ENCODE measurements around the gene S100A4.
"Not testable (repeated sequence)": the region's sequence is repeated elsewhere in the genome, so short reads cannot be mapped to it uniquely, and the experiment has no call there.

The S100A4 gene

GRCh38 chr1:153545067-153546055, at the start of gene S100A4:
Gene S100A4 (minus strand): TSS chr1:153545806. CDS start chr1:153544794, 1,012 bp downstream.
- DNase-seq = peak; percentile 9

GRCh38 chr1:153592748-153593147, 47.1 kb upstream of the S100A4 start:
- DNase-seq = peak; percentile 61

GRCh38 chr1:153588482-153588881, 42.9 kb upstream of the S100A4 start:
- DNase-seq = no peak

GRCh38 chr1:153588033-153588432, 42.4 kb upstream of the S100A4 start:
- DNase-seq = not testable (repeated sequence)

- no peak for DNase-seq
These were observed 41.7 kb upstream of the S100A4 start for GRCh38 chr1:153587314-153587713.

- DNase-seq = no peak
These were observed 40.7 kb upstream of the S100A4 start for GRCh38 chr1:153586347-153586746.

GRCh38 chr1:153585006-153585405, 39.4 kb upstream of the S100A4 start:
- no peak for DNase-seq

GRCh38 chr1:153583976-153584375, 38.4 kb upstream of the S100A4 start:
- DNase-seq = no peak

GRCh38 chr1:153583514-153583913, 37.9 kb upstream of the S100A4 start:
- DNase-seq = not testable (repeated sequence)

GRCh38 chr1:153582836-153583235, 37.2 kb upstream of the S100A4 start:
- DNase-seq = not testable (repeated sequence)

GRCh38 chr1:153578936-153579335, 33.3 kb upstream of the S100A4 start:
- no peak for DNase-seq

GRCh38 chr1:153578490-153578889, 32.9 kb upstream of the S100A4 start:
- no peak for DNase-seq

GRCh38 chr1:153577624-153578051, 32.0 kb upstream of the S100A4 start:
- DNase-seq = peak; percentile 39

GRCh38 chr1:153577138-153577537, 31.5 kb upstream of the S100A4 start:
- no peak for DNase-seq

GRCh38 chr1:153575497-153575896, 29.9 kb upstream of the S100A4 start:
- not testable (repeated sequence) for DNase-seq

- DNase-seq = not testable (repeated sequence)
These were observed 29.5 kb upstream of the S100A4 start for GRCh38 chr1:153575081-153575491.

- DNase-seq = no peak
These were observed 27.7 kb upstream of the S100A4 start for GRCh38 chr1:153573351-153573750.

GRCh38 chr1:153572569-153573015, 27.0 kb upstream of the S100A4 start:
- peak; percentile 88 for DNase-seq

GRCh38 chr1:153571706-153572105, 26.1 kb upstream of the S100A4 start:
- no peak for DNase-seq

- no peak for DNase-seq
These were observed 25.3 kb upstream of the S100A4 start for GRCh38 chr1:153570874-153571273.

- DNase-seq = no peak
These were observed 23.9 kb upstream of the S100A4 start for GRCh38 chr1:153569465-153569864.

GRCh38 chr1:153568367-153569099, 22.9 kb upstream of the S100A4 start:
- DNase-seq = peak; percentile 79

- DNase-seq = no peak
These were observed 22.2 kb upstream of the S100A4 start for GRCh38 chr1:153567621-153568366.
